MM.1S (cell line): ENCODE results near the gene CDK8.

ENCODE experiments used
- DNase-seq: peaks from one replicate; pipeline ENCODE4 v3.0.0-alpha.2; 2015
- H2AFZ ChIP-seq: fragments of 300-600 bp; sonication (generic); 2 replicates; pipeline ENCODE4 v1.6.0; 2016; ENCODE audit warnings: antibody characterized with exemption, low read length
- H3F3A ChIP-seq: fragments of 300-600 bp; sonication (generic); 2 replicates; pipeline ENCODE4 v1.6.1; 2016; ENCODE audit warnings: mild to moderate bottlenecking, antibody characterized with exemption, low read length, moderate library complexity, mixed read lengths; ENCODE audit not compliant: insufficient read depth
- H3K27ac ChIP-seq: fragments of 300-600 bp; sonication (generic); 2 replicates; pipeline ENCODE4 v1.5.1; 2016; ENCODE audit warnings: mild to moderate bottlenecking, low read length
- H3K27me3 ChIP-seq: fragments of 300-600 bp; sonication (generic); replicated peaks from 2 replicates; pipeline ENCODE4 v1.6.0; 2016; ENCODE audit warnings: low read length; ENCODE audit not compliant: insufficient read depth
- H3K36me3 ChIP-seq: fragments of 300-600 bp; sonication (generic); replicated peaks from 2 replicates; pipeline ENCODE4 v1.6.1; 2016; ENCODE audit warnings: mild to moderate bottlenecking, low read length, mixed read lengths; ENCODE audit not compliant: insufficient read depth
- H3K4me1 ChIP-seq: fragments of 300-600 bp; sonication (generic); 2 replicates; pipeline ENCODE4 v1.6.1; 2016; ENCODE audit warnings: low read length, mixed read lengths
- H3K4me2 ChIP-seq: fragments of 300-600 bp; sonication (generic); 2 replicates; pipeline ENCODE4 v1.6.0; 2016; ENCODE audit warnings: low read depth, low read length
- H3K4me3 ChIP-seq: fragments of 300-600 bp; sonication (generic); 2 replicates; pipeline ENCODE4 v1.5.1; 2016; ENCODE audit warnings: low read length, mixed read lengths
- H3K79me2 ChIP-seq: fragments of 300-600 bp; sonication (generic); 2 replicates; pipeline ENCODE4 v1.6.1; 2016; ENCODE audit warnings: mixed run types, low read length, mixed read lengths
- H3K9ac ChIP-seq: fragments of 300-600 bp; sonication (generic); 2 replicates; pipeline ENCODE4 v1.6.1; 2016; ENCODE audit warnings: low read length, mixed read lengths
- H3K9me2 ChIP-seq: fragments of 300-600 bp; sonication (generic); replicated peaks from 2 replicates; pipeline ENCODE4 v1.6.1; 2016; ENCODE audit warnings: mild to moderate bottlenecking, low read length, mixed read lengths; ENCODE audit not compliant: insufficient read depth
- H3K9me3 ChIP-seq: fragments of 300-600 bp; sonication (generic); replicated peaks from 2 replicates; pipeline ENCODE4 v1.6.1; 2016; ENCODE audit warnings: mild to moderate bottlenecking, low read length, mixed read lengths; ENCODE audit not compliant: insufficient read depth
- H4K20me1 ChIP-seq: fragments of 300-600 bp; sonication (generic); 2 replicates; pipeline ENCODE4 v1.6.1; 2016; ENCODE audit warnings: mild to moderate bottlenecking, low read length, moderate library complexity, mixed read lengths; ENCODE audit not compliant: insufficient read depth
- EZH2 ChIP-seq: fragments of 300-600 bp; sonication (generic); optimal IDR thresholded peaks from 2 replicates; pipeline ENCODE3; 2017; ENCODE audit warnings: low read depth, mild to moderate bottlenecking, antibody characterized with exemption, low read length, mixed read lengths
- EZH2phosphoT487 ChIP-seq: fragments of 300-600 bp; sonication (generic); IDR thresholded peaks from 2 replicates; pipeline ENCODE4 v1.6.1; 2018; ENCODE audit warnings: antibody characterized with exemption, low read length
- TF ChIP-seq, protein P1 (sequence below): fragments of 300-600 bp; sonication (generic); IDR thresholded peaks from 2 replicates; pipeline ENCODE4 v1.5.1; 2016; ENCODE audit warnings: antibody characterized with exemption, low read length, mixed read lengths

The CDK8 gene

DNA sequence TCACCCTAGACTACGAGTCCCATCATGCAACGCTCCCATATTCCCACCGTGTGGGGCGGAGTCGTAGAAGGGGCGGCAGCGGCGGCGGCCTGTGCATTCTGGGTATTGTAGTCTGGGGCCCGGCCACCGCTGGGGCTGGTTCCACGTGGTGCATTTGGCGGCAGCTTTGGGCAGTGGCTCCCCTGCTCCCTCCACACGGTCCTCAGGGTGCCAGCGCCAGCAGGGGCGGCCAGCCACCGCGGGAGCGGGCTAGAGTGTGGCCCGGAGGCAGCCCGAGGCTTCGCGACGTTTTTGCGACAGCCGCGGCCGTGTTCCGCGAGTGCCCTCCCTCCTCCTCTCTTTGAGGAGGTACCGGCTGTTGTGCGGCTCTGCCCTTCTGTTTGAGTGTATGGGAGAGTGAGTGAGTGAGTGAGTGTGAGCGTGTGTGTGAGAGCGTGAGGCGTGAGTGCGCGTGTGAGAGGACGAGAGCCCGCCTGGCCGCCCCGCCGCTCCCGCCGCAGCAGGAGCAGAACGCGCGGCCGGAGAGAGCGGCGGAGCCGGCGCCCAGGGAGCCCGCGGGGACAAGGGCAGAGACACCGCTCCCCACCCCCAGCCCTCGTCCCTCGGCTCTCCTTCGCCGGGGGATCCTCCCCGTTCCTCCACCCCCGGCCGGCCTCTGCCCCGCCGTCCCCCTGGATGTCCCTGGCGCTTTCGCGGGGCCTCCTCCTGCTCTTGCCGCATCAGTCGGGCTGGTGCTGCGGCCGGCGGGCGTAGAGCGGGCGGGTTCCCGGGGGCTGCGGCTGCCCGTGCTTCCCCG is at the start of gene CDK8:
CDK8 (plus strand) TSS at position 343 of the 796 bp plus-strand sequence. CDS start 513 bp downstream, outside the sequence.
- Histone ChIP-seq H3K9ac (peak within 1 kb of the TSS; percentile 85), H3K36me3 (no peaks in the 10 kb centered on the region), H3K4me1 (no peaks in the 10 kb centered on the region), H3K79me2 (peaks cover 42% of the 10 kb centered on the region), H3K4me2 (peak within 1 kb of the TSS; percentile 63), H3K9me3 (no peaks in the 10 kb centered on the region), H2AFZ (peak within 1 kb of the TSS; percentile 84), H3K27ac (peak within 1 kb of the TSS; percentile 94), H3K9me2 (no peaks in the 10 kb centered on the region), H4K20me1 (no peaks in the 10 kb centered on the region), H3F3A (no peaks in the 10 kb centered on the region), H3K27me3 (no peaks in the 10 kb centered on the region), H3K4me3 (peak within 1 kb of the TSS; percentile 71)
- DNase-seq = peak; percentile 77
- TF ChIP-seq, protein P1, sequence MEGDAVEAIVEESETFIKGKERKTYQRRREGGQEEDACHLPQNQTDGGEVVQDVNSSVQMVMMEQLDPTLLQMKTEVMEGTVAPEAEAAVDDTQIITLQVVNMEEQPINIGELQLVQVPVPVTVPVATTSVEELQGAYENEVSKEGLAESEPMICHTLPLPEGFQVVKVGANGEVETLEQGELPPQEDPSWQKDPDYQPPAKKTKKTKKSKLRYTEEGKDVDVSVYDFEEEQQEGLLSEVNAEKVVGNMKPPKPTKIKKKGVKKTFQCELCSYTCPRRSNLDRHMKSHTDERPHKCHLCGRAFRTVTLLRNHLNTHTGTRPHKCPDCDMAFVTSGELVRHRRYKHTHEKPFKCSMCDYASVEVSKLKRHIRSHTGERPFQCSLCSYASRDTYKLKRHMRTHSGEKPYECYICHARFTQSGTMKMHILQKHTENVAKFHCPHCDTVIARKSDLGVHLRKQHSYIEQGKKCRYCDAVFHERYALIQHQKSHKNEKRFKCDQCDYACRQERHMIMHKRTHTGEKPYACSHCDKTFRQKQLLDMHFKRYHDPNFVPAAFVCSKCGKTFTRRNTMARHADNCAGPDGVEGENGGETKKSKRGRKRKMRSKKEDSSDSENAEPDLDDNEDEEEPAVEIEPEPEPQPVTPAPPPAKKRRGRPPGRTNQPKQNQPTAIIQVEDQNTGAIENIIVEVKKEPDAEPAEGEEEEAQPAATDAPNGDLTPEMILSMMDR = no peak
- no peak for TF ChIP-seq EZH2phosphoT487
- no peak for TF ChIP-seq EZH2

DNA sequence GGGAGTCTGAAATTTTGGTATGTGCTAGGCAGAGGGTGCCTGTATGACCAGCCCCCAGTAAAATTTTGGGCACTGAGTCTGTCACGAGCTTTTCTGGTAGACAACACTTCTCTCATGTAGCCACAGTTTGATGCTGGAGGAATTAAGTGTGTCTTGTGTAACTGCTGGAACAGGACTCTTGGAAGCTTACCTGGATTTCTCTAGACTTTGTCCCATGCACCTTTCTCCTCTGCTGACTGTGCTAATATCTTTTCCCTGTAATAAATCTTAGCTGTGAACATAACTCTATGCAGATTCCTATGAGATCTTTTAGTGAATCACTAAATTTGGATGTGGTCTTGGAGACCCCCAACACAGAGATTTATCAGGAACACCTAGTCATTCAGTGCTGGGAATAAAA is 45.6 kb upstream of the CDK8 start:
- H3K27me3 ChIP-seq = no peaks in the 10 kb centered on the region

DNA sequence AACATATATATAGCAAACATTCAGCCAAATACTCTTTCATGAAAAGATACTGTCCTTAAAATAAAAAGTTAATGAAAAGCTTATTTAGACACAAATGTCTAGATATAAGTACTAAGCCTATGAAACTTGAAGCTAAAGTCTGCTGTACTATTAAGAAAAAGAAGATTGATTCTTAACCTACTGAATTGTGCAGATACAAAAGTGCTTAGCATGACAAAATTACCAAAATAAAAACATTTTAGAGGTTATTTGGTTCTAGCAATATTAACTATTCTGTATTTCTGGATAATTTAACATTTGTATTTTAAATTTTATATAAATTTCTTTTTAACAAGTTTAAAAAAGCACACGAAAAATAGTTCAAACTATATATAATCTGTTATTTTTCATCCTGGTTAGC is 40.6 kb upstream of the CDK8 start:
- TF ChIP-seq, protein P1 = no peak
- no peak for TF ChIP-seq EZH2
- TF ChIP-seq EZH2phosphoT487 = no peak
- no peak overlapping the region for H3K4me3 ChIP-seq
- no peak for DNase-seq
- no peaks in the 10 kb centered on the region for H3K27me3 ChIP-seq
- H3F3A ChIP-seq = no peaks in the 10 kb centered on the region
- no peaks in the 10 kb centered on the region for H3K9me3 ChIP-seq
- no peak overlapping the region for H3K4me2 ChIP-seq
- no peak overlapping the region for H3K27ac ChIP-seq
- H3K36me3 ChIP-seq = no peaks in the 10 kb centered on the region; the same call in 1 of the 2 replicates
- H3K9me2 ChIP-seq = no peaks in the 10 kb centered on the region
- no peaks in the 10 kb centered on the region for H4K20me1 ChIP-seq
- H3K4me1 ChIP-seq = no peaks in the 10 kb centered on the region
- no peaks in the 10 kb centered on the region for H3K79me2 ChIP-seq
- H2AFZ ChIP-seq = no peak overlapping the region
- no peak overlapping the region for H3K9ac ChIP-seq

More for the DNA sequence above, 45.6 kb upstream of the CDK8 start:
- DNase-seq = no peak
- no peaks in the 10 kb centered on the region for H3K36me3 ChIP-seq
- no peak overlapping the region for H3K4me3 ChIP-seq
- no peaks in the 10 kb centered on the region for H3K9me2 ChIP-seq
- no peak overlapping the region for H3K27ac ChIP-seq
- H3F3A ChIP-seq = no peaks in the 10 kb centered on the region
- H4K20me1 ChIP-seq = no peaks in the 10 kb centered on the region
- H3K9me3 ChIP-seq = no peaks in the 10 kb centered on the region
- no peaks in the 10 kb centered on the region for H3K79me2 ChIP-seq
- H3K9ac ChIP-seq = no peak overlapping the region
- no peaks in the 10 kb centered on the region for H3K4me1 ChIP-seq
- no peak overlapping the region for H2AFZ ChIP-seq
- no peak overlapping the region for H3K4me2 ChIP-seq
- TF ChIP-seq, protein P1 = no peak
- TF ChIP-seq EZH2 = no peak
- TF ChIP-seq EZH2phosphoT487 = no peak
